HepG2 (cell line): Measurements from ENCODE around the gene PLA2G12B. TPM values are rescaled to one million over a fixed set of nuclear protein-coding genes. Genes with fewer than 3 reads are reported as not detected.

Source experiments
- ATAC-seq: fragments of 200-7000 bp; cut with Tn5 transposase; 3 replicates; pipeline ENCODE4 v1.9.1; 2020; ENCODE audit warnings: mild to moderate bottlenecking, moderate library complexity
- BruUV-seq: library from RNA; stranded (reverse); fragments of 400-500 nt; replicated peaks from 2 replicates; lab custom pipeline; 2021; lab: Mats Ljungman, UMichigan
- CTCF ChIA-PET: fragments of 300-600 bp; formaldehyde crosslinking; extraction: SDS; loops from one replicate; lab custom pipeline; 2021; ENCODE audit warnings: low total read pairs, inconsistent platforms, low intra/inter-chr PET ratio; lab: Yijun Ruan, JAX
- POLR2A ChIA-PET: fragments of 350-600 bp; sonication (Branson Sonifier 250); formaldehyde crosslinking; loops from one replicate; lab custom pipeline; 2020; ENCODE audit warnings: antibody characterized with exemption, inconsistent platforms; lab: Yijun Ruan, JAX
- DNase-seq: peaks from one replicate; pipeline ENCODE4 v3.0.0-alpha.2; 2015; ENCODE audit warnings: low spot score
- FAIRE-seq: peaks from 3 replicates; lab custom pipeline; 2011; peaks lifted over from hg19 to GRCh38; lab: Jason Lieb, UNC
- H2AFZ ChIP-seq: one replicate; pipeline ENCODE4 v1.6.1; 2011; ENCODE audit warnings: low read length, inconsistent platforms
- H3K27ac ChIP-seq: fragments of 300-600 bp; 3 replicates; pipeline ENCODE4 v1.8.0; 2011; ENCODE audit warnings: mixed run types, mild to moderate bottlenecking, mixed read lengths, low read length, inconsistent platforms; ENCODE audit not compliant: insufficient read depth; ENCODE audit errors: extremely low read length
- H3K27me3 ChIP-seq, 2 experiments: fragments of 200-600 bp in 1 of 2; 2 replicates in 1 of 2; 3 replicates in 1 of 2; pipeline versions ENCODE4 v1.6.0 to v1.8.0; 2011; ENCODE audit warnings: low read length in 2 of 2, mild to moderate bottlenecking in 2 of 2, moderate library complexity in 2 of 2, inconsistent platforms in 1 of 2; ENCODE audit not compliant: insufficient read depth in 2 of 2, control insufficient read depth in 1 of 2
- H3K36me3 ChIP-seq, 2 experiments: fragments of 200-600 bp in 1 of 2; replicated peaks in 1 of 2; 2 replicates in 1 of 2; 3 replicates in 1 of 2; pipeline versions ENCODE4 v1.5.1 to v1.8.0; 2011; ENCODE audit warnings: low read length in 2 of 2, inconsistent platforms in 1 of 2; ENCODE audit not compliant: insufficient read depth in 2 of 2, control insufficient read depth in 1 of 2
- H3K4me1 ChIP-seq: 2 replicates; pipeline ENCODE4 v1.5.1; 2012; ENCODE audit warnings: low read length, inconsistent platforms; ENCODE audit not compliant: insufficient read depth
- H3K4me2 ChIP-seq: 2 replicates; pipeline ENCODE4 v1.6.0; 2011; ENCODE audit warnings: low read depth, low read length, inconsistent platforms
- H3K4me3 ChIP-seq, 3 experiments: fragments of 200-600 bp in 1 of 3; sonication (generic), shearing (Covaris generic) in 1 of 3; replicated peaks in 1 of 3; 2 replicates each; pipeline ENCODE4 v1.5.1; 2011 to 2016; ENCODE audit warnings: low read length in 3 of 3, inconsistent platforms in 2 of 3, low read depth in 2 of 3, mild to moderate bottlenecking in 2 of 3, control low read depth in 1 of 3, mixed read lengths in 1 of 3; ENCODE audit not compliant: insufficient read depth in 1 of 3
- H3K79me2 ChIP-seq: one replicate; pipeline ENCODE4 v1.6.1; 2011; ENCODE audit warnings: low read length, inconsistent platforms; ENCODE audit not compliant: insufficient read depth
- H3K9ac ChIP-seq: 2 replicates; pipeline ENCODE4 v1.6.0; 2011; ENCODE audit warnings: mild to moderate bottlenecking, low read depth, low read length, inconsistent platforms; ENCODE audit not compliant: insufficient read depth
- H3K9me3 ChIP-seq: 2 replicates; pipeline ENCODE4 v1.5.1; 2012; ENCODE audit warnings: mild to moderate bottlenecking, low read length
- H4K20me1 ChIP-seq: 2 replicates; pipeline ENCODE4 v1.6.0; 2011; ENCODE audit warnings: inconsistent platforms, mild to moderate bottlenecking, low read length, moderate library complexity; ENCODE audit not compliant: insufficient read depth
- ZBTB40 ChIP-seq, 2 experiments: fragments of 450-650 bp in 1 of 2; sonication (generic) in 1 of 2; formaldehyde crosslinking in 1 of 2; IDR thresholded peaks; 2 replicates each; pipeline versions ENCODE4 v1.6.1 to v1.8.0; 2016 to 2022; ENCODE audit warnings: antibody characterized with exemption in 1 of 2, mild to moderate bottlenecking in 1 of 2, missing genetic modification reagents in 1 of 2
- ZNF501 ChIP-seq: sonication (generic); formaldehyde crosslinking; IDR thresholded peaks from 2 replicates; pipeline ENCODE4 v1.5.1; 2020; ENCODE audit warnings: mild to moderate bottlenecking, moderate library complexity, missing genetic modification reagents
- in situ Hi-C: cut with HindIII; loops from 2 replicates; pipeline ENCODE4 v1.10.0; 2017; ENCODE audit warnings: low pct_unique_long_range_greater_than_20kb; ENCODE audit not compliant: extremely low pct_ligation_motif_present
- intact Hi-C: fragments of 100-400 bp; cut with micrococcal nuclease; formaldehyde crosslinking; loops from one replicate; pipeline ENCODE4 v1.10.0; 2022; ENCODE audit not compliant: unreplicated experiment
- polyA plus RNA-seq, 8 experiments: library from polyadenylated mRNA; depleted of rRNA in 3 of 8; stranded (reverse) in 7 of 8; unstranded in 1 of 8; fragments of >200 nt; fragmentation: Illumina TruSeq in 4 of 8; extraction: Trizol in 4 of 8; gene quantifications; 2 replicates each; pipeline versions ENCODE4 v1.2.1 to v1.2.3, GENCODE V29; 2011 to 2016; ENCODE audit warnings: low read depth in 4 of 8, missing spikeins in 1 of 8, mixed read lengths in 1 of 8; ENCODE audit not compliant: insufficient read depth in 1 of 8
- total RNA-seq, 5 experiments: library from RNA; depleted of rRNA; stranded (reverse); fragments of >200 nt; fragmentation: Illumina TruSeq; extraction: Trizol; gene quantifications; 2 replicates each; pipeline ENCODE4 v1.2.3, GENCODE V29; 2016; ENCODE audit warnings: low read depth in 1 of 5

The PLA2G12B gene
- total and polyA plus RNA-seq, 2 of the 13 experiments (the other 11 are each of a cell fraction or from before 2014, with no cell fraction given): 7.7 to 38.0 TPM

- intact Hi-C loops: no loop called here
- POLR2A ChIA-PET: no interaction called here
- H2AFZ ChIP-seq: no peak overlapping the region
- no peak for FAIRE-seq
- no peaks in the 10 kb centered on the region for H4K20me1 ChIP-seq
- peaks cover 18% of the 10 kb centered on the region for H3K4me1 ChIP-seq
- DNase-seq: no peak
- H3K79me2 ChIP-seq: no peaks in the 10 kb centered on the region
- no peak overlapping the region for H3K27ac ChIP-seq
- no peak overlapping the region for H3K9ac ChIP-seq
- no peaks in the 10 kb centered on the region for H3K27me3 ChIP-seq
- no peak overlapping the region for H3K4me3 ChIP-seq
- no TSS peak for BruUV-seq
- TF ChIP-seq ZNF501 (CRISPR knock-in tag) (no peak), ZBTB40 (IDR thresholded peaks at IDR 0.05) (peak; percentile 30; the same call in 1 of the 2 replicates), ZBTB40 (CRISPR knock-in tag; IDR thresholded peaks at IDR 0.05) (no peak; the same call in 1 of the 2 replicates)
- in situ Hi-C loops: no loop called here
- no peak for ATAC-seq
- H3K36me3 ChIP-seq: no peaks in the 10 kb centered on the region
- no peaks in the 10 kb centered on the region for H3K9me3 ChIP-seq
- H3K4me2 ChIP-seq: no peak overlapping the region
- CTCF ChIA-PET: no interaction called here
Measured at GRCh38 chr10:72910705-72911104, 43.9 kb downstream of the PLA2G12B start.
